NCI-H524 treated with DMSO at 0.1 percent for 48 hours (cell line): ENCODE data around the gene PCOLCE2.

Source experiments
- DNase-seq: peaks from one replicate; lab custom pipeline; 2025; lab: John Stamatoyannopoulos, UW

PCOLCE2 gene

GRCh38 chr3:142809259-142809658 is 79.6 kb downstream of the PCOLCE2 start:
- no peak for DNase-seq

GRCh38 chr3:142808103-142808917 is 80.6 kb downstream of the PCOLCE2 start:
- no peak for DNase-seq

- no peak for DNase-seq
Observed at GRCh38 chr3:142802891-142803290, 86.0 kb downstream of the PCOLCE2 start.

- no peak for DNase-seq
Observed at GRCh38 chr3:142801746-142802145, 87.1 kb downstream of the PCOLCE2 start.

- DNase-seq: no peak
Observed at GRCh38 chr3:142796823-142797222, 92.1 kb downstream of the PCOLCE2 start.

GRCh38 chr3:142795332-142795731 is 93.6 kb downstream of the PCOLCE2 start:
- no peak for DNase-seq

- DNase-seq: peak; percentile 56
Observed at GRCh38 chr3:142794508-142794907, 94.4 kb downstream of the PCOLCE2 start.

GRCh38 chr3:142787719-142788118 is 101.2 kb downstream of the PCOLCE2 start:
- no peak for DNase-seq

GRCh38 chr3:142785996-142786395 is 102.9 kb downstream of the PCOLCE2 start:
- DNase-seq: no peak

- no peak for DNase-seq
Observed at GRCh38 chr3:142784228-142784627, 104.7 kb downstream of the PCOLCE2 start.

- DNase-seq: no peak
Observed at GRCh38 chr3:142782616-142783015, 106.3 kb downstream of the PCOLCE2 start.

GRCh38 chr3:142779591-142779990 is 109.3 kb downstream of the PCOLCE2 start:
- DNase-seq: no peak

GRCh38 chr3:142778541-142778940 is 110.3 kb downstream of the PCOLCE2 start:
- no peak for DNase-seq

GRCh38 chr3:142777927-142778326 is 111.0 kb downstream of the PCOLCE2 start:
- peak; percentile 92 for DNase-seq

- DNase-seq: no peak
Observed at GRCh38 chr3:142768338-142768737, 120.5 kb downstream of the PCOLCE2 start.
